Fibroblast of lung (primary cell): ENCODE data around the gene GPR107.

ENCODE experiments used
- EZH2 ChIP-seq: IDR thresholded peaks from 2 replicates; pipeline ENCODE4 v1.5.1; 2012; ENCODE audit warnings: low read length, control low read depth, mild to moderate bottlenecking; ENCODE audit errors: missing control alignments
- TF ChIP-seq, protein P1 (sequence below), 2 donors: IDR thresholded peaks in 1 of 2; conservative IDR thresholded peaks in 1 of 2; 1 replicate in 1 of 2; 2 replicates in 1 of 2; pipeline ENCODE4 v1.5.1; 2011 to 2012; ENCODE audit warnings: low read length in 2 of 2, control low read depth in 1 of 2, inconsistent platforms in 1 of 2, low read depth in 1 of 2, mild to moderate bottlenecking in 1 of 2

DNA sequence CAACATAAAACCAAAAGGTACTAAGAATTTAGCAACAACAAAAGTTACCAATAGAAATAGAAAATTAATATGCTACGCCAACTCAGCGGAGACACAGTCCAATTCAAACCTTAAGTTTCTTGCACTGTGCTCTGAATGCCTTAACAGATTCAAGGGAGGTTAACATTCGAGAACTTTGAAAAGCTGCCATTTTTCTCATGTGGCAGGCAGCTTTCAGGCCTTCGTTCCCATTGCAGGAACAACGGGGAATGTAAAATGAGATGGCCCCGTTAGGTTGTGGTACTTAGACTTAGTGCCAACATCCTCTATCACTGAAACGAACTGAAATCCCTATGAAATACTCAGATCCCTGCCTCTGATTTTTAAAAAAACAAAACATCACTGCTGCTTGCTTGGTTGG, 33.1 kb upstream of the GPR107 start:
- TF ChIP-seq, protein P1, sequence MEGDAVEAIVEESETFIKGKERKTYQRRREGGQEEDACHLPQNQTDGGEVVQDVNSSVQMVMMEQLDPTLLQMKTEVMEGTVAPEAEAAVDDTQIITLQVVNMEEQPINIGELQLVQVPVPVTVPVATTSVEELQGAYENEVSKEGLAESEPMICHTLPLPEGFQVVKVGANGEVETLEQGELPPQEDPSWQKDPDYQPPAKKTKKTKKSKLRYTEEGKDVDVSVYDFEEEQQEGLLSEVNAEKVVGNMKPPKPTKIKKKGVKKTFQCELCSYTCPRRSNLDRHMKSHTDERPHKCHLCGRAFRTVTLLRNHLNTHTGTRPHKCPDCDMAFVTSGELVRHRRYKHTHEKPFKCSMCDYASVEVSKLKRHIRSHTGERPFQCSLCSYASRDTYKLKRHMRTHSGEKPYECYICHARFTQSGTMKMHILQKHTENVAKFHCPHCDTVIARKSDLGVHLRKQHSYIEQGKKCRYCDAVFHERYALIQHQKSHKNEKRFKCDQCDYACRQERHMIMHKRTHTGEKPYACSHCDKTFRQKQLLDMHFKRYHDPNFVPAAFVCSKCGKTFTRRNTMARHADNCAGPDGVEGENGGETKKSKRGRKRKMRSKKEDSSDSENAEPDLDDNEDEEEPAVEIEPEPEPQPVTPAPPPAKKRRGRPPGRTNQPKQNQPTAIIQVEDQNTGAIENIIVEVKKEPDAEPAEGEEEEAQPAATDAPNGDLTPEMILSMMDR (conservative IDR thresholded peaks at IDR 0.05 in 1 of 2, IDR thresholded peaks at IDR 0.05 in 1 of 2; ENCODE audit: low read depth in 1 of 2, low read length in 2 of 2), result no peak
- no peak for TF ChIP-seq EZH2
